HG02870 (cell line): Measurements from ENCODE around the gene NAT9.

Experiments
- ATAC-seq: cut with Tn5 transposase; IDR thresholded peaks from one replicate; pipeline ENCODE4 v1.9.1; 2021; ENCODE audit warnings: mild to moderate bottlenecking, moderate library complexity; ENCODE audit not compliant: unreplicated experiment

Gene NAT9

DNA sequence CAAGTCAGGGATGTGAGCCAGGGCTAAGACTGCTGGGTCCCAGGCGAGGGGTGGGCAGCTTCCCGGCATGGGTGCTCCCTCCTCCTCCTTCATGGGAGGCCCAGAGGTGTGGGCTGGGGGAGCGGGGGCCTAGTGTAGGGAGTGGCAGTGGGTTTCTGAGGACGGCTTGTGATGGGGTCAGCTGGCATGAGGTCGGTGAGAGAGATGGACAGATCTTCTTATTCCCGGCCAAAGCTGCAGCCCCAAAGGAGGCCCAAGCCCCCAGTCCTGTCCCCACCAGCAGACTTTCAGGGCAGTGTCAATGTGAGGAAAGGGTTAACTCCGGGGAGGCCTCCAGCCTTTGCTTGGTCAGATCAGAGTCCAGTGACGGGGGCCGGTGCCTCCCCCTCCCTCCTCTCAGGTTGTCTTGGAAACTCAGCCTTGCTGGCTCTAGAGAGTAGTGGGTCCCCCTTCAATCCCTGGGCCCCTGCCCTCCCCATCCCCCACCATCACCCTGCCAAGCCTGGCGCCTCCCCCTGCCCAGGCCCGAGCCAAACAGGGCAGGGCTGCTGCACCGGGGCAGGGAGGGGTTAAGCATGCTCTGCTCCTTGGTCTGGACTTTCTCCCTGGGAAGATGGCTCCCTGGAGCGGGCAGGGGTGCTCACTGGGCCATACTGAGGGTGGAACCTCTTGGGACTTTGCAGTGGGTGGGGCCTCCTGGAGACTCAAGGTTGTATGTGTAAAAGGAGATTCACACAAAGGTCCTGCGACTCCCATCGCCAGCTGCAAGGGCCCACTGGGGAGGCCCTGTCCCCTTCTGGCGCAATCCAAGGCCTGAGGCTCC, 12.4 kb downstream of the NAT9 start:
- no peak for ATAC-seq

DNA sequence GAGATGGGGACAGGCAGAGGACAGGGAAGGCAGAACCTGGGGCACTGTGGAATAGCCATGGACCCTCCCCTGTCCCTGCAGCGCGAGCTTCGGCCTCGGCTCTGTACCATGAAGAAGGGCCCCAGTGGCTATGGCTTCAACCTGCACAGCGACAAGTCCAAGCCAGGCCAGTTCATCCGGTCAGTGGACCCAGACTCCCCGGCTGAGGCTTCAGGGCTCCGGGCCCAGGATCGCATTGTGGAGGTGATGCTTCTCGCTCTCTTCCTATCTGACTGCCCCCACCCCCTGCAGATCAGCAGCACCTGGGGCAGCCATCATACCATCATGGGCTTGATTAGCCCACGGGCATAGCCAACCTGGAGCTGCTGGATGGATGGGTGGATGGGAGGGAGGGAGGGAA, 14.2 kb downstream of the NAT9 start:
- ATAC-seq: no peak

DNA sequence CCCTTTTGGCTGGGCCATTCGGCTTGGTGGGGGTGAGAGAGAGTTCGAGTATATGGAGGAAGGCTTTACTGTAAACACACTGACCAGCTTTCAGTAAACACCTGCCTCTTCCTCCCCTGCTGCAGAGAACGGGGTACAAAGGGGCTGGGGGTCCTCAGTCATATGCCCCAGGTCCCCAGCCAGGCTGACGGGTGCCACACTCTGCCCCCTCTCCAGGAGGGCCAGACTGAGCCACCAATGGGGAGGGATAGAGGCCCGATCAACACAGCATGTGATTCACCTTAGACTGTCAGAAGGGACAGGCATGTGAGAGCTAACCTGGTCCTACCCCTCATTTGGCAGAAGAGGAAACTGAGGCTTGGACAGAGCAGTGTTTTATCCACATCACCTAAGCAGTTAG, 14.7 kb downstream of the NAT9 start:
- ATAC-seq: no peak

DNA sequence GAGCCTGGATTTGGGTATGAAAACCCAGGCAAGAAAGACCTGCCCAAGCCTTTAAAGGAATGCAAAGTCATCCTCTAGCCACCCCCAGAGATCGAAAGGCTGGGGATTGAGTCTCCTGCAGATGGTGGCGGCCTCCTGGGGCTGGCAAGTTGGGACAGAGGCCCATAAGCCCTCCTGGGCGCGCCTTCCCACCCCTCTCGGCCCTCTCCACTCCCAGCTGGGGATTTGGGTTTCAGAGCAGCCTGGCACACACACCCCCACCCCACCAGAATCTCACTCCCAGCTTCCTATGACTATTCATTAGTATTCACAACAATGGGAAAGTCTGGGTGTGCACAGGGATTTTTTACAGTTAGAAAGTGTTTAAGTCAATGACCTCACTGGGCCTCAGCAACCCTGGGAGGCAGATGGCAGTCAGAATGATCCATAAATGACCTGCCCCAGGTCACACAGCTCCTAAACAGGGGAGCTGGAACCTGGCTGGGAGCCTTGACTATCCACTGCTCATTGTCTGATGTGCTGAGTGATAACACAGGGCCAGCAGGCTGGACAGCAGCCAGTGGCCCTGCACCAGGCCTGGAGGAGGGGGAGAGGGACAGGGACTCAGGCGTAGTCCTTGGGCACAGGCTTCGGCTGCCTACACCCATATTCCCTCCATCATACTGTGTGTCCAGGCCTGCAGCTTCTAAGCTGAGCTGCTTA, 15.6 kb downstream of the NAT9 start:
- ATAC-seq: no peak

DNA sequence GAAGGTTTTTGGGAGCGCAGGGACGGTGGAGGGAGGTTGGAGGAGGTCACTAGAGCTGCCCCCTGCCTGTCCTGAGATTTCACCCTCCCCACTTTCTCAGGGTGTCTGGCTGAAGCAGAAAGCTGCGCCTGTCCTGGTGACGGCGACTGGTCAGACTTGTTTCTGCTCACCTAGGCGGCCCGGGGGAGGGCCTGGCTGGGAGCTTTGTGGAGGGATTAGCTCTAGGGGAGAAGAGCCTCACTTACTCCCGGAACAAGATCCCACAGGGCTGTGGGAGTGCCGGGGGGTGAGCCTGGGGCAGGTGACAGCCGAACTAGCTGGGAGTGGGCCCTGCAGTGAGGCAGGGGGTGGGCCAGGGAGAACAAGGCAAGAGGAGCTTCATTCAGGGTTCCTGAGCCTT, 16.2 kb downstream of the NAT9 start:
- no peak for ATAC-seq

DNA sequence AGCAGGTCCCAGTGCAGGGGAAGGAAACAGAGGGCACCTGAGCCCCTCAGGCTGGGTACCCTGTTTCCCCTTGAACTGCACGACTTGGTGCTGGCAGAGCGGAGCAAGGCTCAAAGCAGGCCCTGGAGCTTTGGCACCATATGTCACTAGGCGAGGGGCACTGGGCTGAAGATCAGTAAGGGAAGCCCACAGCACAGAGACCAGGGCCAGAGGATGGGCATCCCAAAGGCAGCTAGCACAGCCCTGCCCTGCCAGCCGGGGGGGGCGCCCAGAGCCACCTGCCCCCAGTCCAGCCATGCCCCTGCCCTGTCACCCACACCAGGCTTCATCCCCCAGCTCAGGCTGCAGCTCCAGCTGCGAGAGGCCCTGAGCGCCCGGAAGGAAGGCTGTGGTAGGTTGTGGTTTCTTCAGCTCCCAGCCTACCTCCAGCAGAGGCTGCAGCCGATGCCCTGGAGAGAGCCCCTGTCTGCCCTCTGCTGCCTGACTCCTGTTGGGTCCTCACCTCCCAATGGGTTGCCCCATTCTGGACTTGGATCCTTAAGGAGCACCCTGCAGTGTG, 16.8 kb downstream of the NAT9 start:
- no peak for ATAC-seq

DNA sequence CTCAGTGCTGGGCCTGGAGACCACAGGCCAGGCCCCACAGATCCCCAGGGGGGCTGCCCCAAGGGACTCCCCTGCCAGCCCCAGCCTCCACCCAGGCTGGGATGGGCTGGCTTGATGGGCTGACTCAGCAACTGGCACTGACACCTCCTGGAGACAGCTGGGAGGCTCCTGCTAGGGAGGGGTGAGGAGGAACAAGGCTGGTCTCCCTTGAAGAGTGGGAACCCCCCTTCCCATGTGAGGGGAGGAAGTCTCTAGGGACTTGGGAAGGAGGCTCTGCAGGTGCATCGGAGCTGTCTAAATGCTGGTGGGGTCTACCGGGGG, 17.3 kb downstream of the NAT9 start:
- ATAC-seq: no peak

DNA sequence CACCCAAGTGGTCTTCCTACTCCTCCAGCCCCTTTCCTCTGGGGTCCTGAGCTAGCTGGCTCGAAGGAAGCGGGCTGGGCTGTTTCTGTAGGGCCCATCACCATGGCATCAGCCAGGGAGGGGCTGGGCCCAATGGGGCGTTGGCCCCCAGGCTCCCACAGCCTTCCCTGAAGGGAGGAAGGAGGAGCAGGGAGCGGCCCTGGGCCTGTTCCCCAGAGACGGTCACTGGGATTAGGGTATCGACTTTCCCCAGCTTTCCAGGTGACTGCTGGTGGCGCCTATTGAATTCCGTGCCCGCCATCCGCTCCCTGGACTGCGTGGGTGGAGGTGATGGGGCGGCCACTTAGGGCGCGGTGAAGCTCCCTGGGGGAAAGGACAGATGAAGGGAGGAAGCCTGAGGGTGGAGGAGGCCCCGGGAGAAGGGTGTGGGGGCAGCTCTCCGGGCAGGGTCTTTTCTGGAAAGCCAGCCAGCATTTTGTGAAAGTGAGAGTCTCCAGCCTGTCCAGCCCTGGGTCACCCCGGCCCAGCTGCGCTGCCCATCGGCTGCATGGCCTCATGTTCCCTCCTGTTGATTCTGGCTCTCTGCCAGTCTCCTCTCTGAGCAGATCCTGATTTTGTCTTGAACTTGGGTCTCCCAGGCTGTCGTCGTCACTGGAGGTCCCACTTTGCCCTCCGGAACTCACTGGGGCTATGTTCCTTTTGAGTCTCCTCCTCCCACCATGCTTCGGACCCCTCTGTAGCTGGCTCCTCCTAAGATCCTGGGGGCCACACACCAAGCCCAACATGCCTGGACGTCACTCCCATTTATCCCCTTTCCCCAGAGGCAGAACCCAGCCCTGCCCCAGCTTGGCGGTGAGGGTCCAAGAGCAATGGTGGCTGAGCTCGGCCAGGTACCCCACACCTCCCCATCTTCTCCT, 18.0 kb downstream of the NAT9 start:
- no peak for ATAC-seq

DNA sequence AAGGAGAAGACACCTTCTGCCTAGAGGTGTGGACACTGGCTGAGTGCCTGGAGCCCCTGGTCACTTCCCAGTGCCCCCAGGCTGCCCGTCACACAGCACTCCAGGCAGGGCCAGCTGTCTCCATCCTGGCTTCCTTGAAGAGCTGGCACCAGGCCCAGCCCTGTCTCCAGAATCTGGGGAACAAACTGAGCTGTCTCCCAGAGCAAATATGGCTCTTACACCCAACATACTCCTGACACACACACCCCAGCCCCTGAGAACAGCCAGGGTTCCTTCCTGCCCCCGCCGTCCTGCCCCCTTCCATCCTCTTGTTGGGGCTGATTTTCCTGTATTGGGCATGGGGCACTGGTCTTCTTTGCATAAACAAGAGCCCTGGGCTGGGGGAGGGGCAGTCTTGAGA, 18.6 kb downstream of the NAT9 start:
- no peak for ATAC-seq

DNA sequence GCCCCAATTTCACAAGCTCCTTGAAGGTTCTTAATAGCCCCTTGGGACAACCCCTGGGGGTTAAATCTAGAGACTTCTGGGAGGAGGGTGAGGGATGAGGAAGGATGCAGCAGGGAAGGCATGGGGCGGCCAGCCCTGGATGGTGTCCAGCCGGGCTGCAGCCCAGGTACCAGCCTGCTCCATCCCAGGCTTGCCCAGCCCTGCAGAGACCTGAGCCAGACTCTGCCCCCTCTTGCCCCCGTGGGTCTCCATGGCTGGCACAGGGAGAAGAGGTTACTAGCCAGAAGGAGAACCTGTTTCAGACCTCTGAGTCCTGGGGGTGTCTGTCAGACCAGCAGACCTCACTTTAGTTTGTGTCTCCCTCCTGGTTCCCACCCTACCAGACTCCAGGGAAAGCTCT, 19.3 kb downstream of the NAT9 start:
- no peak for ATAC-seq

DNA sequence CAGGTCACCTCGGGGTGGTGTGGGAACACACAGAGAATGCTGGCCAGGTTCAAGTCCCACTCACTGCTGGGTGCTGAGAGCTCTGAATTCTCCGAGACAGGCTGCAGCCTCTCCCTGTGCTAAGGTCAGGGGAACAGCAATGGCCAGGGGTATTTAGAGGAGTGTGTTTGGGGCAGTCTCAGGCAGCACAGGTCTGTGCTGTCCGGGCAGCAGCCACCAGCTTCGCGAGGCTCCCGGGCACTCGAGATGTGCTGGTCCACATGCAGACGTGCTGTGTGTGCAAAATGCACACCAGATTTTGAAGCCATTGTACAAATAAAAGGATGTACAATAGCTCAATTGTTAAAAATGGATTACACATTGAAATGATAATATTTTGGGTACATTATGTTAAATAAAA, 20.6 kb downstream of the NAT9 start:
- ATAC-seq: no peak

DNA sequence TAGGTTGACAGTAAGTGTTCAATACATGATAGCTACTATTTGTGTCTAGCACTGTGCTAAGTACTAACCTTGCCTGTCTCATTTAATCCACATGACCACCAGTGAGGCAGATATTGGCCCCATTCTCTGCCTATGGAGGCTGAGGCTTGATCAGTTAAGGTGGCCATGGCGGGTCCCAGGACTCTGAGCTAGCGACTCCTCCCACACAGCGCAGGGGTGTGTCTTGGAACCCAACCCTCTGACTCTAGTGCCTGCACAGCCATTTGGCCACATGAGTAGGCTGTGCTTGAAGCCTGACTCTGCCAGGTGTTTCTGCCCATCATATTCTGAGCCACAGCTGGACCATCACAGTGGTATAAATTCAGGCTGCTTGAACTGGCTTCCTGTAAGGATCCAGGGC, 21.3 kb downstream of the NAT9 start:
- no peak for ATAC-seq

DNA sequence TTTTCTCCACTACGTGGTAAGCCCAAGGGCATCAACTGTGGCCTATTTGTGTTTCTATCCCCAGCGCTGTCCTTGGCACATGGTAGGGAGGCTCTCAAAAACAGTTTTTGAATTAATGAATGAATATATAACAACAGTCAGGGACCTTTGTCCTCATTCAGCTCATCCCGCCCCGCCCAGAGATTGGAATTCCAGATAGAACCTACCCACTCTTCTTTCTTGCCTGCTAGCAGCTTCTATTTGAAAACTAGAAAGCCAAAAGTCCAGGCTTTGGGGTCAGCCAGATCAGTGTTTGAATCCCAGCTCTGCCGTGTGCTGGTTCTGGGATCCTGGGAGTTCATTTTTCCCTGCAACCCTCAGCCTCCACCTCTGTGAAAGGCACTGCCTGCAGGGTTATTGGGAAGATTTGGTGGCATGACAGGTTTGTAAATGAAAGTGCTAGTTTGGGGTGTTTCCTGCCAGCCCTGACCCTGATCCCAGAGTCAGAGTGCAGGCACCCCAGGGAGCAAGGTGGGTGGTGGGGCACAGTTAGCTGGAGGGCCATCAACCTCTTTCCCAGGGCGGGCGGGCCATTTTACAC, 23.2 kb downstream of the NAT9 start:
- no peak for ATAC-seq

DNA sequence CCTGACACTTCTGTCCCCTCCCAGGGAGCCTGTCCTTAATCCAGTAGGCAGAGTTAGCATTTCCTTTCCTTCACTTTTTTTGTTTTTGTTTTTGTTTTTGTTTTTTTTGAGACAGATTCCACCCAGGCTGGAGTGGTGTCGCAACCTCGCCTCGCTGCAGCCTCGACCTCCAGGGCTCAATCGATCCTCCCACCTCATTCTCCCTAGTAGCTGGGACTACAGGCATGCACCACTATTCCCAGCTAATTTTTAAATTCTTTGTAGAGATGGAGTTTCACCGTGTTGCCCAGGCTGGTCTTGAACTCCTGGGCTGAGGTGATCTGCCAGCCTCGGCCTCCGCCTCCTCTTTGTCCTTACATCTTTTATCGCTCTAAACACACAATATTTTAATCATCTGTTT, 23.7 kb downstream of the NAT9 start:
- no peak for ATAC-seq

DNA sequence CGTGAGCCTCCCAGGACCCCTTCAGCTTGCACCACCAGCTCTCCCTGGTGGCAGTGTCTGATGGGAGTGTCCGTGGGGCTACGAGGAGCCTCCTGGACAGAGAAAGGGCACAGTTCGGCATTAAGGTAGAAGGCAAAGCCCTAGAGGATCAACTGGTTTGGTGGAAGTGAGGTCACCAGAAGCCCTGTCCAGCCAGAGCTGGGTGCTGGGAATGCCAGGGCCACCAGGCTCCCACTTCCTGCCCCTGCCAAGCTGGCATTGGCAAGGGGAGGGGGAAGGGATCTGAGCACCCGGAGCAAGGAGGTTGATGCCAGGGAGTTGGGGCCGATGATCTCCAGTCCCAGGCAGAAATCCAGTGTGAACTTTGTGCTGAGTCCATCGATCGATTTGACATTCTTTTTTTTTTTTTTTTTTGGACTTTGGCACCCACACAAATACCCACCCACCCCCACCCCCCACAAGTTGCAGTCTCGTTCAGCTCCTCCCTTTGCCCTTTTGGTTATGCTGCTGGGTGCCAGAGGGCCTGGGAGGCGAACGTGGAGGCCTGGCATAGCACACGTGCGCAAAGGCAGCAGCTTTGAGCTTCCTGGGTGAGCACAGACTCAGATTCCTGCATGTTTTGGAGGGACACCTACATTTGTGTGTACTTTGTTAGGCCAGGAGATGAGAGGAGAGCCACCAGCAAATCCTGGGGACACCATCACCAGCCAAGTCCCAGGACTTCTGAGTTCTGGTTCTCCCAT, 25.6 kb downstream of the NAT9 start:
- no peak for ATAC-seq

DNA sequence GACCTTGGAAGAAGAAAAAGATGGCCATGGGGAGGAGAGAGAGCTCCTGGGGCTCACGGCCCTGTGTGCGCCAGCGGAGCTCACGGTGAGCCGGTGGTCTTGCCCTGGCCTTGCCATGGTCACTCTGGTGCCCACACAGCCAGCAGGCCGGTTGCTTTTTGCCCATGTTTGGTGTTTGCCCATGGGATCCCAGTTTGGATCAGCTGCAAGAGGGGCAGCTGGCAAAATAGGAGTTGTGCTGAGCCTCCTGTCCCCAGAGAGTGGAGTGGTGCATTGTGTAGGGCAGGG, 26.2 kb downstream of the NAT9 start:
- ATAC-seq: no peak

DNA sequence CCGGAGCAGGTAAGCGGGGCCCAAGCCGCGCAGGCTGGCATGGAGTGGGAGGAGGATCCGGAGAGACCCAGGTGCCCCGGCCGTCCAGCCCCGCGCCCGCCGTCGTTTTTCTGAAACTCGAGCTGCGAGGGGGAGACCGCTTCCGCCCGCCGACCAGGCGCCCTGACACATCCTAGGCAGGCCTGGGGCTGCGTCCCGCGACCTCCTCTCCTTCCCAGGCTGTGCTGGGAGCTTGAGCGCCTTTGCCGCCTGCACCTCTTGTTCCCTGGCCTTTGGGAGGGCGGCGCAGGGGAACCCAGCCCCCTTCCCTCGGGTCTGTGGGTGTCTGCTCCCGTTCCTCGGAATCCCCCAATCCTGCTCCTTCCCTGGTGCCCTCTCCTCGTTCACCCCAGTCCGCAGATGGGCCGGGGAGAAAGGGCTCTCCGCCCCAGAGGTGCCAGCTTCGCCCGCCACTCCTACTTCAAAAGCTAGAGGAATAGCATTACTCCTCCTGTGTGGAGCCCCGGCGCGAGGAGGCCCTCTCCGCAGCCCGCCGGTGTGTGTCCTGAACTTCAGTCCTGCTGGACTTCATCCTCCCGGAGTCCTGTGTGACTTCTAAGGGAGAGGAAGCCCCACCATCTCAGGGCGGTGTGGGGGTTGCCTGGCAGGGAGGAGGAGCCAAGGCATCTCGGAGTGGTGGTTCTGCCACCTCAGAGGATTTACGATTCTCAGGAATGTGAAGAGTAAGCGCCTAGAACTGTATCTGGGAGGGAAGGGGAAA, 26.7 kb downstream of the NAT9 start:
- ATAC-seq: no peak

DNA sequence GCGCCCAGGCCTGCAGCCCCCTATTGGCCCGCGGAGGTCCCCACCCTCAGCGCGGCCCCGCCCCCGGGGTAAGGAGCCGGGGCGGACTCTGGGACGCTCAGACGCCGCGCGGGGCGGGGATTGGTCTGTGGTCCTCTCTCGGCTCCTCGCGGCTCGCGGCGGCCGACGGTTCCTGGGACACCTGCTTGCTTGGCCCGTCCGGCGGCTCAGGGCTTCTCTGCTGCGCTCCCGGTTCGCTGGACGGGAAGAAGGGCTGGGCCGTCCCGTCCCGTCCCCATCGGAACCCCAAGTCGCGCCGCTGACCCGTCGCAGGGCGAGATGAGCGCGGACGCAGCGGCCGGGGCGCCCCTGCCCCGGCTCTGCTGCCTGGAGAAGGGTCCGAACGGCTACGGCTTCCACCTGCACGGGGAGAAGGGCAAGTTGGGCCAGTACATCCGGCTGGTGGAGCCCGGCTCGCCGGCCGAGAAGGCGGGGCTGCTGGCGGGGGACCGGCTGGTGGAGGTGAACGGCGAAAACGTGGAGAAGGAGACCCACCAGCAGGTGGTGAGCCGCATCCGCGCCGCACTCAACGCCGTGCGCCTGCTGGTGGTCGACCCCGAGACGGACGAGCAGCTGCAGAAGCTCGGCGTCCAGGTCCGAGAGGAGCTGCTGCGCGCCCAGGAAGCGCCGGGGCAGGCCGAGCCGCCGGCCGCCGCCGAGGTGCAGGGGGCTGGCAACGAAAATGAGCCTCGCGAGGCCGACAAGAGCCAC, 27.4 kb downstream of the NAT9 start, which contains the start of gene NHERF1:
Gene NHERF1, plus strand, starts transcription at position 100 of the 750 bp plus-strand sequence. Its CDS starts 219 bp downstream, at position 319.
- ATAC-seq: peak; percentile 85

DNA sequence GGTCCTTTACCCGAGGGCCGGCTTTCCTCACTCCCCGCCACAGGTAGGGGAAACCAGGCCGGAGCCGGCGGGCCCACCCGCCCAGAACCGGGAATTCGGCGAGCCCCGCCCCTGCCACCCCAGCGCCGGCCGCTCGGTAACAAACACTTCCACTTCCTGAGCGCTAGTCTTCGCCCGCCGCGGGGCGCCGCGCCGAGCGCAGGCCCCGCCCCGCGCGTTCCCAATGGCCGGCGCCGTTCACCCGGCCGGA, 27.9 kb downstream of the NAT9 start:
- no peak for ATAC-seq
